ACHN (cell line): ENCODE results near the gene PSG7.
"Not testable (repeated sequence)": the region's sequence is repeated elsewhere in the genome, so short reads cannot be mapped to it uniquely, and the experiment has no call there.

Source experiments
- DNase-seq: peaks from one replicate; pipeline ENCODE4 v3.0.0-alpha.2; 2015
- in situ Hi-C: cut with HindIII; loops from 2 replicates; pipeline ENCODE4 v1.10.0; 2017; ENCODE audit warnings: low sequenced_read_pairs, low pct_ligation_motif_present, low pct_unique_long_range_greater_than_20kb

Gene PSG7

DNA sequence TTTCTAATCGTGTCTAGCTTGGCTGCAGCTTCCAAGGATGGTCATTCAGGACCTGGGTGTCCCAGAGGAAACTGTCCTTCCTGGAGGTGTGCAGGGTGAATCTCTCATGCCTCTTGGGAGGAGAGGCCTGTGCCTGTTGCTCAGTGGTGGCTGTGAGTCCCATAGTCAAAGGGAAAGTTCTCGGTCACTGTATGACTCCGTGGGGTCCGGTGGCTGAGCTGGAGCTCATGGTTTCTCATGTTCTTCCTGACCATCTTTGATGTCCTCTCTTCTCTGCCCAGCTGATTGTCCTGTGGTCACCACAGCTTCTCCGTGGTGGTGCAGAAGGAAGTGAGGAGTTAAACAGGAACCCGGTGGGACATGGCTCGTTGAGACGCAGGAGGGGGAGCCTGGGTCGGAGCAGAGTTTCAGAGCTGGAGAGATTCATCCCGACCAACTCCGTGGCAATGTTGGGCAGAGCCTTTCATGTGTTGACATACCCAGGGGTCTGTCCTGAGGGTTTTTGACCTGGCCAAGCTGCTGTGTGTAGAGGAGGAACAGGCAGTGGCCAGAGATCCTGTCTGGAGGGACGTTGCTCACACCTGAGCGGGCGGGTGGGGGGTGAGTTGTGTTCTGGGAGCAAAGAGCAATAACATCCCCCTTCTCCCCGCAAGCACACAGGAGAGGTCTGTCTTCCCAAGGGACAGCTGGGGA lies 18.5 kb downstream of the PSG7 start:
- in situ Hi-C loops, DNase-seq: not testable (repeated sequence)

DNA sequence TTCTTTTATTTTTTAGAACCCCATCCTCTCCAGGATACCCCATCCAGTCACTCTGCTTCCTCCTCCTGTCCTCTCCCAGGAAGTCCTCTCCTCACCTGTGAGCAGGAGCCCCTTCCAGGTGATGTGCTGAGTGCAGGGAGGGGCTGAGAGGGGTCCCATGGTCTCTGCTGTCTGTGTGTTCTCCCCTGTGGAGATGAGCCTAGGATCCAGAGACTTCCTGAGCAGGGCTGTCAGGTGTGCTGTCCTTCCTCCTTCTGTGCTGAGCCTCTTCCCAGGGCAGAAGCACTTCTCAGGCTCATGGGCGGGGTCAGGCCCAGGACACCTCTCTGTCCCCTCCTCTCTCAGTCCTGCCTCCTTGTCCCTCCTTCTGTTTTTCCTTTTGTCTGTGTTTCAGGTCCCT lies 19.4 kb downstream of the PSG7 start, which contains the start of gene PSG6:
PSG6 (minus strand) TSS at position 261 of the 400 bp plus-strand sequence; CDS start at position 159, 102 bp downstream.
- DNase-seq, in situ Hi-C loops: not testable (repeated sequence)

- in situ Hi-C loops, DNase-seq: not testable (repeated sequence)
These were observed 20.1 kb downstream of the PSG7 start for GRCh38 chr19:42916931-42917330.

GRCh38 chr19:42913516-42913915 lies 23.5 kb downstream of the PSG7 start:
- DNase-seq, in situ Hi-C loops: not testable (repeated sequence)

DNA sequence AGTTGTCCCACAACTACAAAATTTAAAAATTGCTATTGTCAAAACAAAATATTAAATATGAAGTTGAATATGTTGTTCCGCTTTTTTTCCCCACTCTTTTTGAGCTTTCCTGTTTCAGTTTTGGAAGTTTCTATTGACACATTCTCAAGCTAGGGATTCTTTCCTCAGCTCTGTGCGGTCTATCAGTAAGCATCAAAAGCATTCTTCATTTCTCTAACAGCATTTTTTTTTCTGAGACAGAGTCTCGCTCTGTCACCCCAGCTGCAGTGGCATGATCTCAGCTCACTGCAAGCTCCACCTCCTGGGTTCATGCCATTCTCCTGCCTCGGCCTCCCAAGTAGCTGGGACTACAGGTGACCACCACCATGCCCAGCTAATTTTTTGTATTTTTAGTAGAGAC lies 24.1 kb downstream of the PSG7 start:
- in situ Hi-C loops, DNase-seq: not testable (repeated sequence)

DNA sequence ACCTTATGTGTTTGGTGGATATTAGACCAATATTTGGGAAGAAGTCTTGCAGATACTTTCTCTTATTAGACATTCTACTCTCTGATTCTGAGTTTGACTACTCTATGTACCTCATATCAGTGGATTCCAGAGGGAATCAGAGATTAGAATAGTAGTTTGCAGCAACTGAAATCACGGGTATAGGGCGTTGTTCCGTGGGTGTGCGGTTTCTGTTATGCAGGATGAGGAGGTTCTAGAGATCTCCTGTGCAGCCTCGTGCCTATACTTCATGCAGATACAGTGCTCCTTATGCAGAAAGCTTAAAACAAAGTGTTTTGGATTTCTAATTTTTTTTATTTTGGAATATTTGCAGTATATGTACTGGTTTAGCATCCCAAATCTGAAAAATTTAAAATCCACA lies 25.3 kb downstream of the PSG7 start:
- in situ Hi-C loops: not testable (repeated sequence)

DNA sequence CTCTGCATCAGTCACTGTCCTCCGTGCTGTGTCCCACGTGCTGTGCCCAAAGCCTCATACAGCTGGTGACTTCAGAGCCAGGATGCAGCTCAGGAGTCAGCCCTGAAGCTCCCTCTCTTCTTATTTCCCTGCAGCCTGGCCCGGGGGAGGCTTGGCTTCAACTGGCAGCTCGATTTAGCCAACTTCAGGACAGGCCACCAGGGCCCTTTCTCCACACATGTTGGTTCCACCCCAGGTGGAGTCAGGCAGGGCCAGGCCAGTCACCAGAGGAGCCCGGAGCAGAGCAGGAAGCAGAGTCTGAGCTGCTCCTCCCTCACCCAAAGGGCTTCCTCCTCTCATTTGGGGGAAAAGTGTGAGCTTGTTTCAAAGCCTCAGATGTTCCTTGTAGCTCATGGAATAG lies 30.8 kb downstream of the PSG7 start:
- in situ Hi-C loops, DNase-seq: not testable (repeated sequence)

More for the DNA sequence above, 25.3 kb downstream of the PSG7 start:
- not testable (repeated sequence) for DNase-seq

- in situ Hi-C loops, DNase-seq: not testable (repeated sequence)
These were observed 36.4 kb downstream of the PSG7 start for GRCh38 chr19:42900561-42900960.

DNA sequence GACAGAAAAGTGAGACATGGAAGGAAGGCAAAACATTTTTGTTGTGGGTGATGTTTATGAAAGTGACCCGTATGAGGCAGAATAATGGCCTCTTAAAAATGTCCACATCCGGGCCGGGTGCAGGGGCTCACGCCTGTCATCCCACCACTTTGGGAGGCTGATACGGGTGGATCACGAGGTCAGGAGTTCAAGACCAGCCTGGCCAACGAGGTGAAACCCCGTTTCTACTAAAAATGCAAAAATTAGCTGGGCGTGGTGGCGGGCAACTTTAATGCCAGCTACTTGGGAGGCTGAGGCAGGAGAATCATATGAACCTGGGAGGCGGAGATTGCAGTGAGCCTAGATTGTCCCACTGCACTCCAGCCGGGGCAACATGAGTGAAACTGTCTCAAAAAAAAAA lies 37.3 kb downstream of the PSG7 start:
- DNase-seq, in situ Hi-C loops: not testable (repeated sequence)

DNA sequence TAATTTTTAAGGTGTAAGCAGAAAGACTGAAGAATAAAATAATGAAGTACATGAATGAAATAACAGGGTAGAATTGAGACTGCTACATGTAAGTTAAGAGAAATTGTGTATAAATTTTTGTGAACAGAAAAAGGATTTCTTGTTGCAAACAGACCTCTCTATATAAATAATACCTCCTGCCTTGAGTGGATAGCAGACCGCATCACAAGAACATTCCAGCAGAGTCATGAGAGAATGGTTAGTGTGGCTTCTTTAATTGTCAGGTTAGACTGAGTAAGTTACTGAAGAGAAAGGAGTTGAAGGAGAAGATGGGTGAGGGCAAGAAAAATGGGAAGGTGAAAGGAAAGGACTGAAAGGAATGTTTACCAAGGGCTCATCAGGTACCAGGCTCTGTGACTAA lies 37.9 kb downstream of the PSG7 start:
- in situ Hi-C loops, DNase-seq: not testable (repeated sequence)

DNA sequence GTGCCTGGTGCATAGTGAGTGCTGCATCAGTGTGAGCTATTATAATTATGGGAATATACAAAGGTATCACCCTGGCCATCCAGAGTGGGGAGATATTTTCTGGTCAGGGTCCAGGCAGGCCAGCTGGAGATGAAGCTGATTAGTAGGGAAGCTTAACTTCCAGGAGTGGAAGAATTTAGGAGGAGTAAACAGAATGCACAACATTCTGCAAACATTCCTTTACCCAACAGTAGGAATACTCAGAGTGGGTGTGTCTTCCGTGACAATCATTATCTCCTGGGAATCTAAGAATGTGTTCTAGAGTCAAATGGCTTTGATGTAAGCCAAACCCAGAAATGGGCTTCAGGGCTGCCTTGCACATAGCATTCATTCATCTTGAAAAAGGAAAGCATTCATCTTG lies 38.4 kb downstream of the PSG7 start:
- in situ Hi-C loops, DNase-seq: not testable (repeated sequence)

GRCh38 chr19:42897729-42898128 lies 39.3 kb downstream of the PSG7 start:
- DNase-seq, in situ Hi-C loops: not testable (repeated sequence)

- in situ Hi-C loops, DNase-seq: not testable (repeated sequence)
These were observed 46.6 kb downstream of the PSG7 start for GRCh38 chr19:42890446-42890845.

DNA sequence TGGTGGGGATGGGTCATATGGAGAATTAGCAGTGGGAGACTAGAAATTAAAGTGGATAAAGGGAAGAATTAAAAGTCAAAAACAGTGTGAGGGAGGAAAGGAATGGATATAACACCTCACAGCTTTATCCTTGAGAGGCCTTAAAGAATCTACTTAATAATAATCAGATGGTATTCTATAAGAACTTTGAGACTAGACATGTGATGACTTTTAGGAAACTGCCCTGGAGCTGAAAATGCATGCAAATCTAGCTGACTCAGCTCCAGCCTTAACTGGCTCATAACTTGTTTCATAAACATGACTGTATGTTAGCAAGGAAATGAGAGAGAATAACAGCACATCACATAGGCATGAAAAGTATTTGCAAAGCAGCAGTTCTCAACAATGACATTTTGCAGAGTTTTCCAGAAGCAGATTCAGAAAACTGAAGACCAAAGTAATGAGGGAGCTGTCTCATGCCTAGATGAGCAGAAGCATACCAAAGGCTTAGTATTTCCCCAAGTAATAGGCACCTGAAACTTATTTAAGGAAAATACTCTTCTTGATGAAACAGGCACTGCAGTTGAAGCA lies 49.0 kb downstream of the PSG7 start:
- DNase-seq, in situ Hi-C loops: not testable (repeated sequence)

- DNase-seq, in situ Hi-C loops: not testable (repeated sequence)
These were observed 54.3 kb downstream of the PSG7 start for GRCh38 chr19:42882730-42883129.

DNA sequence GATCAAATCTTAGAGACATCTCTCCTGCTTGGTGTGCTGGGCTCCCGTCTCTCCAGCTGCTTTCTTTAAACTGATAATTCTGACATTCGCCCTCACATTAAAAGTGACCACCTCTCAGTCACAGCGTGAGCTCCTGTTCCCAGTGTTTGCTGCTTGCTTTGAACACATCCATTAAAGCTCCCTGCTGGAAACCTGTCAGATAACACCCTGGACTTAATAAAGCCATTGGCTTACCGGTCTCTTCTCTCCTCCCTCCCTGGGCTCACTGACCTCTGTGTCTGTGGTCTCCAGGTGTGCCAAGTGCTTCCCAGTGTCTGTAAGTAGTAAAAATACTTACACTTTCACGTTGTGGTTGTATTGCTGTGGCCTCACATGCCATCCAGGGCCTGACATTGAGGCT lies 55.0 kb downstream of the PSG7 start:
- DNase-seq, in situ Hi-C loops: not testable (repeated sequence)

- in situ Hi-C loops, DNase-seq: not testable (repeated sequence)
These were observed 55.7 kb downstream of the PSG7 start for GRCh38 chr19:42881279-42881678.

- in situ Hi-C loops, DNase-seq: not testable (repeated sequence)
These were observed 56.4 kb downstream of the PSG7 start for GRCh38 chr19:42880621-42881020.

DNA sequence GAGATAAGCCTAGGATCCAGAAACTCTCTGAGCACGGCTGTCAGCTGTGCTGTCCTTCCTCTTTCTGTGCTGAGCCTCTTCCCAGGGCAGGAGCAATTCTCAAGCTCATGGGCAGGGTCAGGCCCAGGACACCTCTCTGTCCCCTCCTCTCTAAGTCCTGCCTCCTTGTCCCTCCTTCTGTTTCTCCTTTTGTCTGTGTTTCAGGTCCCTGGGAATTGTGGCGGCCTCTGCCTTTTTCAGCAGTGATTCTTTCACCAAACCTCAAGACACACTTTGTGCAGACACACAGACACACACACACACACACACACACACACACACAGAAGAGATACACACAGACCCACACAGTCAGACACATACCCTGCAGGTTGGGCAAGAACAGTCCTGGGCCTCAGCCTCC lies 57.4 kb downstream of the PSG7 start, which contains the start of gene PSG1:
PSG1 (minus strand) TSS at position 101 of the 400 bp plus-strand sequence. CDS start 132 bp downstream, outside the sequence.
- in situ Hi-C loops: no loop called here
- no peak for DNase-seq

GRCh38 chr19:42876596-42876995 lies 60.4 kb downstream of the PSG7 start:
- in situ Hi-C loops: not testable (repeated sequence)
- peak; percentile 81 for DNase-seq
